Body of pancreas (tissue), 4 donors: Measurements from ENCODE around the gene OGG1. TPM values are rescaled to one million over a fixed set of nuclear protein-coding genes. Genes with fewer than 3 reads are reported as not detected.

Experiments used
- ATAC-seq: fragments of 150-250 bp; one replicate; pipeline ENCODE4 v1.9.1; 2016
- DNase-seq, 4 donors: peaks; one replicate each; pipeline ENCODE4 v3.0.0-alpha.2; 2019
- H3K27ac ChIP-seq, 4 donors: fragments of 200-600 bp; sonication (generic); 1 replicate in 3 of 4; 2 replicates in 1 of 4; pipeline versions ENCODE4 v1.5.1 to v1.6.1; 2016 to 2019; ENCODE audit warnings: mild to moderate bottlenecking in 1 of 4, mixed read lengths in 1 of 4, moderate library complexity in 1 of 4
- H3K27me3 ChIP-seq, 2 donors: fragments of 200-600 bp; sonication (generic); one replicate each; pipeline ENCODE4 v1.6.0; 2016; ENCODE audit warnings: mild to moderate bottlenecking in 1 of 2
- H3K36me3 ChIP-seq, 2 donors: fragments of 200-600 bp; sonication (generic); replicated peaks in 1 of 2; 2 replicates each; pipeline ENCODE4 v1.5.1; 2016; ENCODE audit warnings: low read depth in 2 of 2; ENCODE audit not compliant: insufficient read depth in 1 of 2
- H3K4me1 ChIP-seq: fragments of 200-600 bp; sonication (generic); one replicate; pipeline ENCODE4 v1.6.0; 2016
- H3K4me3 ChIP-seq, 2 donors: fragments of 200-600 bp; sonication (generic); 1 replicate in 1 of 2; 2 replicates in 1 of 2; pipeline ENCODE4 v1.5.1; 2016 to 2019
- H3K9me3 ChIP-seq, 3 donors: fragments of 200-600 bp; sonication (generic); 1 replicate in 2 of 3; 2 replicates in 1 of 3; pipeline ENCODE4 v1.5.1; 2016
- POLR2A ChIP-seq, 3 donors: fragments of 450-650 bp; IDR thresholded peaks; one replicate each; pipeline ENCODE4 v1.6.1; 2016; ENCODE audit warnings: antibody characterized with exemption in 3 of 3, mild to moderate bottlenecking in 2 of 3
- WGBS, 2 donors: methylation state at CpG; one replicate each; pipeline ENCODE4 v1.1.5; 2017; 5-methylcytosine and 5-hydroxymethylcytosine counted together
- intact Hi-C: fragments of 100-400 bp; cut with DNase I; formaldehyde crosslinking; loops from one replicate; pipeline ENCODE4 v1.15.1; 2023
- total RNA-seq, 2 donors: library from RNA; depleted of rRNA; stranded (reverse); fragments of >200 nt; gene quantifications; one replicate each; pipeline ENCODE4 v1.1.0, GENCODE V29; 2016
- TF ChIP-seq, protein P1 (sequence below), 7 experiments: fragments of 450-650 bp in 4 of 7; fragments of 200-600 bp in 3 of 7; sonication (generic) in 3 of 7; IDR thresholded peaks; one replicate each; pipeline ENCODE4 v1.5.1; 2016 to 2019; ENCODE audit warnings: antibody characterized with exemption in 7 of 7

OGG1 gene
- total RNA-seq, 2 donors from 2014 or later, result 18.1 to 28.3 TPM

DNA sequence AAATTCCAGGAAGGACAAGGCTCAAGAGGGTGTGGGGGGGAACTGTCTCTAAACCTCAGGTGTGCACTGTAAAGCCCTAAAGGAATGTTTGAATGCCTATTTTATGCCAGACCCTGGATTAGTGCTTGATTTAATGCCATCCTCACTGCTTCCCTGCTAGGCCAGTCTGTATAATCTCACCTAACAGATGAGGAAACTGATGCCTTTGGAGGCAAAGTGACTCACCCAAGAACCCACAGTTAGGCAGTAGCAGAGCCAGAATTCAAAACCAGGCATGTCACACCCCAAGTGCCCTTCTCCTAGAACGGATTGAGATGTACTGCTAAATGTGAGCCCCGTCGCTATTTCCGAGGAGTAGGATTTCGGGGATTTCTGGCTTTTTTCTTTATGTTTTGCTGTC is 12.2 kb downstream of the OGG1 start:
- ATAC-seq (no peak), DNase-seq (no peak)
- Histone ChIP-seq H3K9me3 (no peaks in the 10 kb centered on the region), H3K27me3 (no peaks in the 10 kb centered on the region), H3K27ac (no peak overlapping the region), H3K4me3 (no peak overlapping the region), H3K4me1 (no peaks in the 10 kb centered on the region), H3K36me3 (peaks cover 0 to 4% of the 10 kb centered on the region in 2 donors)
- intact Hi-C loops, result no loop called here
- no peak for TF ChIP-seq POLR2A (IDR thresholded peaks at IDR 0.05)
- TF ChIP-seq, protein P1, sequence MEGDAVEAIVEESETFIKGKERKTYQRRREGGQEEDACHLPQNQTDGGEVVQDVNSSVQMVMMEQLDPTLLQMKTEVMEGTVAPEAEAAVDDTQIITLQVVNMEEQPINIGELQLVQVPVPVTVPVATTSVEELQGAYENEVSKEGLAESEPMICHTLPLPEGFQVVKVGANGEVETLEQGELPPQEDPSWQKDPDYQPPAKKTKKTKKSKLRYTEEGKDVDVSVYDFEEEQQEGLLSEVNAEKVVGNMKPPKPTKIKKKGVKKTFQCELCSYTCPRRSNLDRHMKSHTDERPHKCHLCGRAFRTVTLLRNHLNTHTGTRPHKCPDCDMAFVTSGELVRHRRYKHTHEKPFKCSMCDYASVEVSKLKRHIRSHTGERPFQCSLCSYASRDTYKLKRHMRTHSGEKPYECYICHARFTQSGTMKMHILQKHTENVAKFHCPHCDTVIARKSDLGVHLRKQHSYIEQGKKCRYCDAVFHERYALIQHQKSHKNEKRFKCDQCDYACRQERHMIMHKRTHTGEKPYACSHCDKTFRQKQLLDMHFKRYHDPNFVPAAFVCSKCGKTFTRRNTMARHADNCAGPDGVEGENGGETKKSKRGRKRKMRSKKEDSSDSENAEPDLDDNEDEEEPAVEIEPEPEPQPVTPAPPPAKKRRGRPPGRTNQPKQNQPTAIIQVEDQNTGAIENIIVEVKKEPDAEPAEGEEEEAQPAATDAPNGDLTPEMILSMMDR (IDR thresholded peaks at IDR 0.05), result no peak
- whole genome bisulfite sequencing, 2 donors, result 94 to 96% methylated on average over 5 of the region's 5 CpGs

DNA sequence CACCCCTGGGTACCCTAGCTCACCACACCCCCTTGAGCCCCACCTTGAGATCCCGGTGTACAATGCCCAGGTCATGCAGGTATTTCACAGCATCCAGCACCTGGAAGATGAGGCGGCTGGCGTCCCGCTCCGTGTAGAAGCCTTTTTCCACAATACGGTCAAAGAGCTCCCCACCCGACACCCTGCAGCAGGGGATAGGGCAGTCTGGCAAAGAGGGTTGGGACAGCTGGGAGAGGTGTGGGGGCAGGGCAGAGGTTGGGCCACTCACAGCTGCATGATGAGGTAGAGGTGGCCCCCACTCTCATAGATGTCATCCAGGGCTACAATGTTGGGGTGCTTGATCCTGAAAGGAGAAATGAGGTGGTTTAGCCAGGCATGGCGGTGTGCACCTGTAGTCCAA is 13.1 kb downstream of the OGG1 start:
- Histone ChIP-seq H3K36me3 (peaks cover 0 to 2% of the 10 kb centered on the region in 2 donors), H3K4me1 (peaks cover under 1% of the 10 kb centered on the region), H3K27me3 (no peaks in the 10 kb centered on the region), H3K27ac (no peak overlapping the region), H3K9me3 (no peaks in the 10 kb centered on the region), H3K4me3 (no peak overlapping the region)
- TF ChIP-seq POLR2A (IDR thresholded peaks at IDR 0.05), result no peak
- TF ChIP-seq, protein P1 (IDR thresholded peaks at IDR 0.05), result no peak
- intact Hi-C loops, result no loop called here
- DNase-seq (no peak), ATAC-seq (no peak)
- 86 to 93% methylated on average over 5 to 8 of the region's 8 CpGs for WGBS, 2 donors

DNA sequence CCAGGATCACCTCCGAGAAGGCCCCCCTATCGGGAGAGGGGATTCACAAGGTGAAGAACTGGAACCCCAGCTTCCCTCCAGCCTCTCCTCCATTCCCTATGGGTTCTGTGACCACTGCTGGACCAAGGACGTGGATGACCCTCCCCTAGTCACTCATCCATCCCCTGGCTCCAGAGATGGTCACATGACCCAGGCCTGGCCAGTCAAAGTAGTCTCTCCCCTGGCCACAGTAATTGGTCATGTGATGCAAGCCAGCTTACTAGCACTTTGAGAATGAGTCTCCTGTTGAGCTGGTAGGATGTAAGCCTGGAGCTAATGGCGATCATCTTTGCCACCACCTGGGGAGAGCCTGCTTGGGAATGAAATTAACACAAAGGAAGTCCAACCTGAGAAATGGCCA is 16.1 kb downstream of the OGG1 start:
- H3K4me3 ChIP-seq, result no peak overlapping the region
- no peak overlapping the region for H3K27ac ChIP-seq
- no peaks in the 10 kb centered on the region for H3K36me3 ChIP-seq
- H3K4me1 ChIP-seq, result peaks cover 29% of the 10 kb centered on the region
- WGBS, 2 donors, result 90 to 94% methylated on average over 3 to 4 of the region's 4 CpGs
- intact Hi-C loops, result no loop called here
- no peak for TF ChIP-seq POLR2A (IDR thresholded peaks at IDR 0.05)
- no peak for DNase-seq
- no peak for ATAC-seq
- H3K9me3 ChIP-seq, result no peaks in the 10 kb centered on the region
- no peaks in the 10 kb centered on the region for H3K27me3 ChIP-seq

DNA sequence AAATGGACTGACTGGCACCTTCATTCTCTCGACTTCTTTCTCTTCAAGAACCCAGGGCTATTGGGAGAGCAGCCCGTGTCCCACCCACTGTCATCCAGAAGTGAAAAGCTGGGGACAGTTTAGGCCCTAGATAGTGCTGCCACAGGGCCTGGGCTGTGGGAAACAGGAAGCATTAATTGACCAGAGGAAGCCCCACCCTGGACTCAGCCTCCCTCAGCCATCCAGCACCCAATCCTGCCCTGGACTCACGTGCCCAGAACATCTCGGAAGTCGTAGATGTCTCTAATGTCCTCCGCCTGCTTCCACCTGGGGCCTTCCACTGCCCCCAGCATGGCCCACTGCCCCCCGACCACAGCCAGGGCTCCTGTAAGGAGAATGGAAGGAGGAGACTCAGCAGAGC is 17.7 kb downstream of the OGG1 start:
- Histone ChIP-seq H3K27me3 (no peaks in the 10 kb centered on the region), H3K27ac (peak overlapping the region in 2 of 4 donors; percentile 27 to 39), H3K4me1 (peaks cover 35% of the 10 kb centered on the region), H3K36me3 (no peaks in the 10 kb centered on the region), H3K9me3 (no peaks in the 10 kb centered on the region), H3K4me3 (no peak overlapping the region)
- TF ChIP-seq, protein P1 (IDR thresholded peaks at IDR 0.05), result no peak
- no peak for TF ChIP-seq POLR2A (IDR thresholded peaks at IDR 0.05)
- no peak for ATAC-seq
- intact Hi-C loops, result no loop called here
- no peak for DNase-seq
- 75 to 86% methylated on average over 5 to 7 of the region's 7 CpGs for WGBS, 2 donors

DNA sequence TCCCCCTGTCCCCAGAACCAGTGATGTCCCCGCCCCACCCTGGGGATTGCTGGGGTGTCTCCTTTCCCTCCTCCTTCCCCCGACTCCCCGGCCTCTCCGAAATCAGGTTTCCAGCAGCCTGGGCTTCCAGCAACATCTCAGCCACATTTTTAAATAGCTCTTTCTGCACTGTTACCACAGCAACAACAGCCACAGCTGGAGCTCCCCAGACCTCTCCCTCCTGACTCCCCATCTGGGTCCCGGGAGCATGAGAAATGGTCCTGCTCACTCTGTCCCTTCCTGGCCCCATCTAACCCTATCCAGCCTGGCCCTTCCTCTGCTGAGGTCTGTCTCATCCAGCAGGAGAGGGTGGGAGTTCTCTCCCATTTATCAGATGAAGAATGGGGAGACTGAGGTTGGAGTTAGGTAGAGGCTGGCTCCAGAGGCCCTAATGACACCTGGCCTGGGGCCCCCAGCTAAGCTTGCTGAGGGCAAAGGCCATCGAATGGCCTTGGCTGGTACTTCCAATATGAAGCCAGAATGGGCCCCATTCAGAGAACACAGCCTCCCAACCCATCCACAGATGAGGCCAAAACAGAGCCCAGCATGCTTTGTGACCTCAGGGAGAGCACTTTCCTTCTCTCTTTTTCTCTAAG is 18.5 kb downstream of the OGG1 start:
- H3K4me1 ChIP-seq, result peaks cover 35% of the 10 kb centered on the region
- DNase-seq, result no peak
- ATAC-seq, result no peak
- H3K36me3 ChIP-seq, result no peaks in the 10 kb centered on the region
- intact Hi-C loops, result no loop called here
- no peak overlapping the region for H3K4me3 ChIP-seq
- TF ChIP-seq, protein P1 (IDR thresholded peaks at IDR 0.05), result no peak
- no peak for TF ChIP-seq POLR2A (IDR thresholded peaks at IDR 0.05)
- H3K9me3 ChIP-seq, result no peaks in the 10 kb centered on the region
- WGBS, 2 donors, result 77 to 87% methylated on average over 6 of the region's 6 CpGs
- peak overlapping the region in 1 of 4 donors; percentile 81 for H3K27ac ChIP-seq
- H3K27me3 ChIP-seq, result no peaks in the 10 kb centered on the region
